GM18858 (cell line): ENCODE results near the gene OSBPL3.
A peak's percentile ranks its signal among the peaks of the same experiment; 100 is the strongest.

ENCODE experiments used
- ATAC-seq: cut with Tn5 transposase; IDR thresholded peaks from one replicate; pipeline ENCODE4 v1.9.1; 2021; ENCODE audit not compliant: unreplicated experiment

The OSBPL3 gene

DNA sequence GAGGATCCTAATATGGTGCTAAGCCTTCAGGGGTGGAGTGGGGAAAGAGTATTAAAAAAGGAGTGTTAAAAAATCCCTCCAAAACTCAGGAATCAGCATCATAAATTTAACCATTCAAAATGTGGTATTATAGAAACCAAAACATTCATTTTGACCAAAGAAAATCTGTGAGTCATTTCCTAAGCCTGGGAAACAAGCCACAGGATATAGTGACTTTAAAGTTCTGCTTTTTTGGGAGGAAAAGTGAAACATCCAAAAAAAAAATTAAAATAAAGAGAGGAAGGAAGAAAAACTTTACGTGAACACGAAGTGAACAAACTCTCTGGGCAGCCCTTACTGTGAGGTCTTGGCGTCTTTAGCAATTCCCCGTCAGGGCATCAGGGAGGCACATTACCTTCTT lies 148.7 kb downstream of the OSBPL3 start:
- ATAC-seq = no peak

DNA sequence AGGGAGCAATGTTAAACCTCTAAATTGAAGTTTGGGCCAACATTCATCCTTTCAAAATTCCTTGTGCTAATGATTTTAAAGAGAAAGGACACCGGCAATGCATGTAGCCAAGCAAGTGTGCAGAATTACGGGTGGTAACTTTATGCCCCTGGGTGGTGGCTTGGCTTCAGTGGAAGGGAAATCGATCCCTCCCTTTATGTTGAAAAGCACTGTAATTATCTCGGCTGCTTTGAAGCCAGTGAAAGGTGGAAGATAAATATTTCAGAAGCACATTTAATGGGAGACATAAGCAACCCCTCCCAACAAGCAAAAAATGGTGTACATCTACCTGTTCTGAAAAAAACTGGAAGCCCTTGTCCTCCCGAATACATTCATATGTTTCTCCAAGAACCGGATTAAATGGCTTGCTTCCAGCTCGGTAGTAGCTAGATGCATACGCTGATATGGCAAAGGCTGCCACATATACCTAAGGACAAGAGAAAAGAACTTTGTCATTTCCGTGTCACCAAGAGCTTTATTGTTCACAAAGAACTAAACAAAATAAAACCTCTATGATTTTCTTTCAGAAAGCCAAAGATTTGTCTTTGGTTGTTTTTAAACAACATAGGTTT lies 149.4 kb downstream of the OSBPL3 start:
- no peak for ATAC-seq

DNA sequence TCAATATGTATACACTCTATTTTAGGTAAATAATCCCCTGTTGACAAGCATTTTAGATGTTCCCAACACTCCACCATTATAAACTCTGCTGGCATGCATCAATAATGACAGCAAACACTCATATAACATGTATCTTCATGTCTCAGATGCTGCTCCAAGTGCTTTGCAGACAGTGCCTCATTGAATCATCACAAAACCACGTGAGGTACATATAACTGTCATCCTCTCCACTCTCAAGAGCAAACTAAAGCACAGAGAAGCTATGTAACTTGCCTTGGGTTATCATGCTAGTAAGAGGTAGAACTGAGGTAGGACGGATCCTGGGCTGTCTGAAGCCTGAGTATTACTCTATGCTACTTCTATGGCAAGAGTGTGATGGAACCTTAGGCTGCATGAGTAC lies 150.2 kb downstream of the OSBPL3 start:
- no peak for ATAC-seq

DNA sequence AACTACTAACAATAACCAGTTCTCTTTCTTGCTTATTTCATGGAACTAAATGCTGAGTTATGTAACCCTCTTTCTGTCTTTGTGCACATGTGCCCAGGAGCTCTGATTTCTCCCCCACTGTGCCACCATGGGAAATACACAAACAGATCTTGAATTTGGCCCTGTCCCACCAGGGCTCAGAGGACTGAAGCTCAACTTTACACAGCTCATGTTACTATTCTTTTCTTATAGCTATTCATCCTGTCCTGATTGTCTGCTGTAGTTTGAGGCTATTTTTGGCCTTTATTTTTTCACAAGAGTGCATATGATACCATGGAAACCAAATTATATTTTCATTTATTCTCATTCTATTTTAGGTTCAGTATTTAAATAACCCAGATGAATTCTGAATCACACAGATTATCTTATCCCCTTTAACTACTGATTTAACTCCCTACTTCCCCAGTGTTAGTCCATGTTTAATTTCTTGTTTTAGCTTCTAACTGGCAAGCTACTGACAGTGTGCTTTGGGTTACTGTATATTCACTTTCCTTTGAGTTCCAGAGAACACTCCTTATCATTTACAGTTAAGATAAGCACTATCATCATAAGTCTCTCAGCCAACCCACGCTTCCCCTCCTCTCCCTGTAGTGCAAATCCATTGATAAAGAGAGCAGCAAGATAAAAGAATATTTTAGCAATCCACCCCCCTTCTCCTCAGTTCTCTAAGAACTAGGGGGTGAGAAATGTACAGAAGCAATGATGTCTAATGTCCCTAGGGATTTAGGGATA lies 150.9 kb downstream of the OSBPL3 start:
- ATAC-seq = no peak

DNA sequence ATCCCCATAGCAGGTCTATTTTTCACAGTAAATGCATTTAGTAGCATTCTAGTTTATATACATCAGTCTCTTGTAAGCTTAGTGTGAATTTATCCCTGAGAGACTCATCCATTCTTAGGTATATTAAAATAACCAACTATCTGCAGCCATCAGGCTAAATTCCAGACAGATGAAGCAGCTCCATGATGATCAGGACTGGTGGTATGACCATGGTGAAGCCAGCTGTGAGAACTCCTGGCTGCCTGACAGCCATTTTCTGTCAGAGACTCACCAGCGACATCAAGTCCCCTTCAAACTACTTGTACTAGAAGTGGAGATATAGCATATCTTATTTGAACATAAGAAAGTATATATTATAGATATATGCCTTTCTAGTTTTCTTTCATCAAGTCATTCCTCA lies 152.4 kb downstream of the OSBPL3 start:
- no peak for ATAC-seq

DNA sequence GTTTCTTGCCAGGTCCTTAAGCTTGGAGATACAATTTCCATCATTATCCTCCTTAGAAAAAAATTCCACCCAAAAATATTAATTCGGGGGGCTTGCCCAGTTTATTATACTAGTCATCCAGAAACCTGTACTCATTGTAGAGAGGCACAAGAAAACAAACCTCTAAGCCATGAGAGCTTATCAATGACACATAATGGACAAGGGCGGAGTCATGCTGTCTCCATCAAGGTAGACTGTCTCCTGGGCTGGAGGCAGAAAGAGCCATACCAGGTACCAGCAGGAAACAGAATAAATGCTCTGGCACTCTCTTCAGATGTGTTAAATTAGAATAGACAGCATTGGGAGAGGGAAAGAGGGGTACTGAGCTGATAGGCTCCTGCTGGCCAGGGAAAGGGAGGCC lies 153.0 kb downstream of the OSBPL3 start:
- no peak for ATAC-seq

DNA sequence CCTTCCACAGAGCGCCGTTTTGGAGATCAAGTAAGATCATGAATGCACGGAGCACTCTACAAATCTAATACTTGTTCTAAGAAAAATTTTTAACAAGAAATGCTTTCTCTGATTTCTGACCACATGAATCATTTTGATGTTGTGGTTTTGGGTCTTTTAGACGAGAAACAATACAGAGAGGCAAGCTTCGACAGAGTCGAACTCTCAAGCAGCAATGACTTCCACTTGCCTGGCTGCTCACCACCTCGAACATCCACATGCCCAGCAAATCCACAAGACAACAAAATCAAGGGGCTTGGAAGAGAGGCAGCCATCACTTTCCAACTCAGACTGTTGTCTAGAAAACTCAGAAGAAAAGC lies 153.3 kb downstream of the OSBPL3 start:
- no peak for ATAC-seq

DNA sequence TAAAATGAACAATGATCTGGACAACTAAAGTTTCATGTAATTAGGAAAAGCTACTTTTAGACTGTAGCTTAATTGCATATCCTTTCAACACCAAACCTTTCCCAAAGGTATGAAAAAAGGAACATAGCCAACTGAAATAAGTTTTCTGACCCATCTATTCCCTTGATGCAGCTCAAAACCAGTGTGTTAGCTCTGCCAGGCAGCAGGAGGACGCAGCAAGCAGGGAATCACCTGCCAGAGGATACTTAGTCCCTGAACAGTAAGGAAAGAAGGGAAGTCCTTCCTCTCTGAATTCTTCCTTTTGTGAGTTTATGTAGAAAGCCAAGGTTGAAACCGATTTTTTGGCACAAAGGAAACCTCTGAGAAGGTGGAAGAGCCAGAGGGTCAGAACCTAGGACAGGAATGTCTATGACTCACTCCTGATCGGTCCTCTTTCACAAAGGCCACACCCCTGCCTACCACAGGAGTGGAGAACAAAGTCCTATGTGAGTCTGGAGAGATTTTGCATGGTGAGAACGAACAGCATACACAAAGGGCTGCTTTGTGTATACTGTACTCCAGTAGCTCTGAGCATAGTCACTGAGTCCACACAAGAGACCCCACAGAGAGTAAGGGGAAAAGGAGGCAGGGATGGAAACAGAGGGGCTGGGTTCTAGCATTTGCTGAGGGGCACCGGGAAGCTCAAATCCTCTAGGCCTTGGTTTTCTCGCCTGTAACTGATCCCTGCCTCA lies 153.9 kb downstream of the OSBPL3 start:
- no peak for ATAC-seq

DNA sequence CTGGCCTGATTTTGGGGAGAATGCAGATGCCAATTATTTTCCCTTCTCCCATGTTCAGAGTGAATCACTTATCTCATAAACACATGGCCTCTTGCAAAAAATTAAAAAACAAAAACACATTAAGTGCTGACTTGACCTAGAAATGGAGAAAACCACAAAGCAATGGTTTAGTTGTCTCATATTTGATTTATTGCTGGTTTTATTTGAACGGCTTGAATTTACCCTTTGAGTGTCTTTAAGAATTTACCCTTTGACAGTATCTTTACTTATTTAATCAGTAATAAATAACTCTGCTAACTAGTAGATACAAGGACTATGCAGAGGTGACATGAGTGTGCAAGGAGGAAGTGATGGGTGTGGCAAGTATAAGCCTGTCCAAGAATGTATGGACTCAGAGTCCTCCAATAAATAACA lies 154.6 kb downstream of the OSBPL3 start:
- ATAC-seq = no peak

DNA sequence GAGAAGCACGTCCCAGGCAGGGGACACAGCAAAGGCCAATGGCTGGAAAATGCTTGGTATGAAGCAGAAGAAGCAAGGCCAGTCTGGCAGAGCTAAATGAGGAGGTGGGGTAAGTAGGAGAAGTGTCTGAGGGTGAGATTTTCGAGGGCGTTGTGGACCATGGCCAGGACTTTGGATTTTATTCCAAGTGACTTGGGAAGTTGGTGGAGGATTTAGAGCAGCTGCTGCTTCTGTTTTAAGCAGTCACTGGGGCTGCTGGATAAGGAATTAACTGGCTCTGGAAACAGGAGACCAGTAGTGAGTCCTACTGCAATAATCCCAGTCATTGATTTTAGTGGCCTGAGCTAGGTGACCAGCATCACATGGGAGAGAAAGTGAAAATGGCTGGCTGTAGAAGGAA lies 155.1 kb downstream of the OSBPL3 start:
- no peak for ATAC-seq

DNA sequence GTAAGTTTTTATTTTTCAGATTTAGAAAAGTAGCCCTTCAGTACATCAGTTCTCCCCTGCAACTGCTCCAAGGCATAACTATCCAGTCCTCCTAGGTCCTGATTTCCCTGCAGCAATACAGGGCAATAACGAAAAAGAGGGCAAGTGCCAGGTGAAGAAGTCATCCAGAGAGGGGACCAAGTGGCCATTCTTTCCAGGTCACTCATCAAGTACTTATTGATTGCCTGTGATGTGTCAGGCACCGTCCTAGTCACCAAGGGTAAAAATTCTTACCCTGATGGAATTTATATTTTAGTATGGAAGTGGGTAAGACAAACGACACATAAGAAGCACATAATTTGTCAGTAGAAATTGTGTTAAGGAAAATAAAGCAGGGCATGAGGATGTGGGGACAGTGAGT lies 155.6 kb downstream of the OSBPL3 start:
- no peak for ATAC-seq

DNA sequence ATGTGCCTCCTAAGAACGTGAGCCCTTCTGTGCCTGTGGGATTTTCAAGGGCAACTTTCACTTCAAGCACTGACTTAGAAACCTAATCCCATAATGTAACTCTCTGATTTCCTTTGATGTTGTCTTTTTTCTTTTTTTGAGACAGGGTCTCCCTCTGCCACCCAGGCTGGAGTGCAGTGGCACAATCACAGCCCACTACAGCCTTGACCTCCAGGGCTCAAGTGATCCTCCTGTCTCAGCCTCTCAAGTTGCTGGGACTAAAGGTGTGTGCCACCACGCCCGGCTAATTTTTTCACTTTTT lies 158.3 kb downstream of the OSBPL3 start:
- ATAC-seq = no peak

DNA sequence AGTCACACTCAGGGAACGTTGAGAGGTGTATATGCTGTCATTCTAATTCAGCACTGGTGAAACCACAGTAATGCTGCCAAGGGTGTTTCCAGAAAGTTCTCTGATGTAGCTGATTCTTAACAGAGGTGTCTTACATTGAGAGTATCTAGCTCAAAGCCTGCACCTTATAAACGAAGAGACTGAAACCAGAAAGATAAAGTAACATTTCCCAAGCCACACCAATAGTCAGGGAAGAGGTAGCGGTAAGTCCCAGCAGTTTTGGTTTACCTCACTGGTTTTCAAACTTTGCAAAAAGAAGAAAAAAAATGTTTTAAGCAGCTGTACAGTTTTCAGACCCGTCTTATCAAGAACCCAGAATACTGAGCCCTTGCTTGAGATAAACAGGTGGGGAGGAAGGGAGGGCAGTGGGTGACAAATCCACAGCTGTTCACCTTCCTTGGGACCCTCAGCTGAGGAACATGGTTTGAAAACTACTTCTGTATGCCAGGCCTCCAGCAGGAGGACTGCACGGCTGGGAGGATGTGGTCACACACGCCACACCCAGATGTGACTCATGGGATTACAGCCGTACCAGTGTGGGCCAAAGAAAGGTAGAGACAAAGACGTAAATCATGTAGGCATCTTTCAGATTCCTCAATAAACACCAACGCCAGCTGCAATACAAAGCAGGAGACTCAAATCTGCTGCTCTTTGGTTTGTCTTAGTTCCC lies 158.8 kb downstream of the OSBPL3 start:
- ATAC-seq = peak; percentile 66

DNA sequence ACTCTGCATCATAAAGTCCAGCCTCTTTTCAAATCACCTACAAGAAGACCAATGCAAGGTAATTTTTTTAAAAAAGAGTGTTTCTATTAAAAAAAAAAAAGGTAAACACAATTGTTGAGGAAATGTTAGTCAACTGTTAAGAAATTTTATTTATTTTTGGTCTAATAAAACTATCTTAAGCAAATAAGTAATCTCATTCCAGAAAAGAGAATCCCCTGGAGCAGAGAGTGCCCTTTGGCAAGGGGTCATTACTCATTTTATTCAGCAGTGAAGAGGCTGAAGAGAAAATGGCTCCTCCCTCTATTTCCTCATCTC lies 159.3 kb downstream of the OSBPL3 start:
- no peak for ATAC-seq

DNA sequence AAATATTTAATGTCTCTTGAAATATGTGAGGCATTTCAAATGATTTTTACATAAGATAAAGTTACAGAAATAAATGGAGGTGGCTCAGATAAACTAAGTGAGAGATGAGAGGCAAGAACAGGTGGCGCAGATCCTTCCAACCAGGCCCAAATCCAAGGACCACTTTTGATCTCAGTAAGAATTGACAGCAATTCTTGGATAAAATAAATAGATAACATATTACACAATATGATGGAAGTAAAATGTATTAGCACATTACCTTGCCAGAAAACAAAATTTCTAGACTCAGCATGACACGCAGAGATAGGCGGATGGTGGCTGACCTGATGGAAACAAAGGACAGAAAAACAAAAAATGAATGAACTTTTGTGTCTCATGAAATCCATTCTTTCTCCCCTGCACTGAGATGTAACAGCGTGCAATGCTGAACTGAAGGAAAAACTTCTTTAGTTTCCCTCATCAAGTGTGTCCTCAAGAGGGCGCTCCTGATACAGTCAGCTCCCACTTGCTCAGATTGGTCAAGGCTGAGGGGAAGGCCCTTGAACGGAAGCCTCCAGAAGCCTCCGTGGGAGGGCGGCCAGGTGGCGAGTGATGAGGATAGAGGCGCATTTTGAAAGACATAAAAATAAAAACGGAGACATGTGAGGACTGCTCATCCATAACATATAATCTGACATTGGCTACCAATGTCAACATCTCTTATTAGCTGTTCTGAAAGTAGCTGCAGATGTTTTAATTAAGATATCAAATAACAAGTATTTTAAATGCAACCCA lies 159.9 kb downstream of the OSBPL3 start:
- peak; percentile 34 for ATAC-seq

DNA sequence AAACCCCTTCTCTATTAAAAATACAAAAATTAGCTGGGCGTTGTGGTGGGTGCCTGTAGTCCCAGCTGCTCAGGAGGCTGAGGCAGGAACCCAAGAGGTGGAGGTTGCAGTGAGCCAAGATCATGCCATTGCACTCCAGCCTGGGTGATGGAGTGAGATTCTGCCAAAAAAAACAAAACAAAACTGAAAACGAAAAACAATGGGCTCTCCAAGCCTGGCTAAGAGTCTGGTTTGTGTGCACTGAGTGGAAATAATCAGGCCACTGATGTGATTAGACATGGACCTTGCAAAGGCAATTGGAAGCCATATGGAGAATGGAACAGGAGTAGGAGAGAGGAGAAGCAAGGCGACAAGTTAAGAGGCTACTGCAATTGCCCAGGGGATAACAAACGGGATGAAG lies 162.6 kb downstream of the OSBPL3 start:
- ATAC-seq = no peak

DNA sequence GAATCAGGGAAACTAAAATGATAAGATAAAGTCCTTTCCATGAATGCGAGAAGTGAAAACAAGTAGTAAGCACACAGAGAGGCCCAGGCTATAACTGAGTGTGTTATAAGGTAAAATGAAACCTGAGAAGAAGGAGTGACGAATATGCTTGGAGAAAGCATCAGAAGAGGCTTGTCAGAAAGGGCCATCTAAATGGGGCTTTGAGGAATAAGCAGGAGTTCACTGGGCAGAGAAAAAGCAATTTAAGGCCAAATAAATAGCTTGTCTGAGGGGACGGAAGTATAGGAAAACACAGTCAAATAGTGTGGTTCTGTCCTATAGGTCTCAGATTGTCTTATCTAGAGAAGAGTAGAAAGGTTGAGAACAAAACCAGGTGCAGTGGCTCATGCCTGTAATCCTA lies 163.1 kb downstream of the OSBPL3 start:
- no peak for ATAC-seq

DNA sequence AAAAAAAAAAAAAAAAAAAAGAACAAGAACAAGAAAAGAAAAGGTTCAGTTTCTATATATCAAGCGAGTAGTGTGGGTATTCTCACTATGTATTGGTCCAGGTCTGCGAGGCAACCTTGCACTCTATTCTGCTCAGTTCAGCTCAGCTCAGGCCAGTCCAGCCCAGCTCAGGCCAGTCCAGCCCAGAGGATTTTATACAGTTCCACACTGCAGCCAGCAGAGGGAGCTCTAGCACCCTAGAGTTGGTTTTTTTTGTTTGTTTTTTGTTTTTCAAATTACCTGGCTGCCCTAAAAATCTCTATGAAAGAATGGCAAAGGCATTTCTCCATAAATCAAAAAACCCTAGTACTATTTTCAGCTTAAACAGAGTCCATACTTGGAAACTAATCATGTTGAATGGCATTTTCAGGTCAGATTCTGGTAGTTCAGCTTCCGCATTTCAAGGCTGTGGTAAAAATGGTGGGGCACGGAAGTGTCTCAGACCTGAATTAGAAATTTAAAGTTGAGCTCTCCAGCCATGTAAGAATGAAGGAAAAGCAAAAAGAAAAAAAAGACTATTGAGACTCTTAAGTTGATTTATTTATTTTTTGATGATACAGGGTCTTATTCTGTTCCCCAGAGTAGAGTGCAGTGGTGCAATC lies 167.6 kb downstream of the OSBPL3 start:
- ATAC-seq = no peak

DNA sequence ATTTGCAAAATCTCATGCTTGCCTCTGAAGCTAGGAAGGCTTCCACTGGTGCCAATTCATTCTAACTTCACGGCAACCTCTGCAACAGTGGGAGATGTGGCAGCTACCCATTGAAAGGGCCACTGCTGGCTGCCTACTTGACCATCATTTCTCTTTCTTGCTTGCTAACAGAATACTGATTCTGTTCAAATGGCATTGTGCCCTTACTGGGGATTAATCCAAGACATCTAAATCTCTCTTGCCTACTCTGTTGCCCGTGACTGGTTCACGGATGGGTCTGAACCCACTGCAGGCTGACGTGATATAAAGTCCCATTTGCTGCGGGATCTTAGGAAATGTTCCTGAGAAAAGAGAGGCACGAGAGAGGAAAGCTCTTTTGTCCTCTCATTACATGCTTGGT lies 171.5 kb downstream of the OSBPL3 start:
- ATAC-seq = no peak

DNA sequence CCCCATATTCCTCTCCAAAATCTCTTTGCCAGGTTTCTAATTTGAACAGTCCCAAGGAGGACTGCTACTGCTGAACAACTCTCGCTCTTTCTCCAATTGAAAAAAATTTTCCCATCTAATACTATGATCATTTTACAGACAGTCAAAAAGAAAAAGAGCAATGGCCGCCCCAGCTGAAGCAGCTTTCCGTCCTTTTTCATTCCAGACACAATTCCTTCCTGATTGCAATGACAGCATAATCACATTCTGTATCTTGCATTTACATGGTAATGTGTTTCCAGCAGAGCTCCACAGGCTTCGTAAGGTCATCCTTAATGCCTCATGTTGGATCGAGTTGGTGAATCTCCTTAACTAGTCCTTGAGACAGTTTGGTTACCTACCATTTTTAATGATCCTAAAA lies 177.7 kb downstream of the OSBPL3 start:
- ATAC-seq = no peak

DNA sequence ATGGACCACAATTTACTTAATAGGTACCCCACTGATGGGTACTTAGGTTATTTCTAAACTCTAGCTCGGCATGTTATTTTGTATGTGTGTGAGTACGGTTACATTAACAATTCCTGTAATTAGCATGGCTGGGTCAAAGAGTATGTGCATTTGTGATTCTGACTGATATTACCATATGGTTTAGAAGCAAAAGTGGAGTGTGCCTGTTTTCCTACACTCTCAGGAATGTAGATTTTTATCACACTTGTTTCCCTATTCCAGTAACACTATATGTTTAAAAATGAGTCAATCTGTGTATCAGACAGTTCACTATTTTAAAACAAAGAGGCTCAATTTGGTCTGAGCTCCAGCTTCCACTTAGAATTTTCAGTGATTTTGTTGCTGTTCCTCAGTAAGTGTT lies 178.1 kb downstream of the OSBPL3 start:
- no peak for ATAC-seq
